HepG2 (cell line): ENCODE measurements around the gene RAB5A.

Source experiments
- AFF4 ChIP-seq: sonication (generic); formaldehyde crosslinking; IDR thresholded peaks from 2 replicates; pipeline ENCODE4 v1.4.0; 2020; ENCODE audit warnings: missing genetic modification reagents
- CTCF ChIP-seq: sonication (generic); formaldehyde crosslinking; IDR thresholded peaks from 2 replicates; pipeline ENCODE4 v1.5.0; 2020; ENCODE audit warnings: mild to moderate bottlenecking, missing genetic modification reagents, moderate library complexity
- SP1 ChIP-seq, 2 experiments: fragments of 450-650 bp in 1 of 2; sonication (generic) in 1 of 2; formaldehyde crosslinking in 1 of 2; IDR thresholded peaks; 2 replicates each; pipeline versions ENCODE4 v1.4.0 to v1.6.1; 2016 to 2020; ENCODE audit warnings: missing genetic modification reagents in 1 of 2
- TOPORS ChIP-seq: sonication (generic); formaldehyde crosslinking; IDR thresholded peaks from 2 replicates; pipeline ENCODE4 v1.8.0; 2023; ENCODE audit warnings: mild to moderate bottlenecking, missing genetic modification reagents
- USF2 ChIP-seq, 2 experiments: sonication (generic) in 1 of 2; formaldehyde crosslinking in 1 of 2; IDR thresholded peaks; 2 replicates each; pipeline versions ENCODE4 v1.5.1 to v1.6.1; 2011 to 2020; ENCODE audit warnings: borderline replicate concordance in 1 of 2, low read depth in 1 of 2, low read length in 1 of 2, mild to moderate bottlenecking in 1 of 2, missing genetic modification reagents in 1 of 2, moderate library complexity in 1 of 2
- ZNF251 ChIP-seq: sonication (generic); formaldehyde crosslinking; IDR thresholded peaks from 2 replicates; pipeline ENCODE4 v1.9.0; 2021; ENCODE audit warnings: mild to moderate bottlenecking, missing genetic modification reagents
- ZNF260 ChIP-seq: sonication (generic); formaldehyde crosslinking; IDR thresholded peaks from 2 replicates; pipeline ENCODE4 v1.4.0; 2020; ENCODE audit warnings: missing genetic modification reagents, low read depth, mild to moderate bottlenecking, borderline replicate concordance
- ZNF644 ChIP-seq: IDR thresholded peaks from 2 replicates; pipeline ENCODE4 v1.6.1; 2016; ENCODE audit warnings: low read depth

GRCh38 chr3:20013396-20013795, 66.5 kb downstream of the RAB5A start:
- TF ChIP-seq ZNF251 (CRISPR knock-in tag): no peak
- TF ChIP-seq SP1 (IDR thresholded peaks at IDR 0.05): no peak
- TF ChIP-seq SP1 (CRISPR knock-in tag; IDR thresholded peaks at IDR 0.05): no peak
- TF ChIP-seq USF2 (IDR thresholded peaks at IDR 0.05; ENCODE audit: low read depth, low read length): no peak
- no peak for TF ChIP-seq USF2 (CRISPR knock-in tag; IDR thresholded peaks at IDR 0.05; ENCODE audit: borderline replicate concordance)
- no peak for TF ChIP-seq TOPORS
- TF ChIP-seq ZNF260: no peak
- TF ChIP-seq ZNF644: no peak
- TF ChIP-seq AFF4 (CRISPR knock-in tag): no peak
- no peak for TF ChIP-seq CTCF
